ENCODE data around the gene KLK6.

Gene KLK6

GRCh38 chr19:50969413-50969760 is at the start of gene KLK6:
Gene KLK6, minus strand, starts transcription at chr19:50969591. Its CDS starts 1,487 bp downstream, at chr19:50968104.
- in situ Hi-C loops (cut with MboI; ENCODE audit: low sequenced_read_pairs), result no loop called here

- in situ Hi-C loops (cut with MboI; ENCODE audit: low sequenced_read_pairs), result no loop called here
These were observed 49.6 kb upstream of the KLK6 start for GRCh38 chr19:51018745-51019543.

DNA sequence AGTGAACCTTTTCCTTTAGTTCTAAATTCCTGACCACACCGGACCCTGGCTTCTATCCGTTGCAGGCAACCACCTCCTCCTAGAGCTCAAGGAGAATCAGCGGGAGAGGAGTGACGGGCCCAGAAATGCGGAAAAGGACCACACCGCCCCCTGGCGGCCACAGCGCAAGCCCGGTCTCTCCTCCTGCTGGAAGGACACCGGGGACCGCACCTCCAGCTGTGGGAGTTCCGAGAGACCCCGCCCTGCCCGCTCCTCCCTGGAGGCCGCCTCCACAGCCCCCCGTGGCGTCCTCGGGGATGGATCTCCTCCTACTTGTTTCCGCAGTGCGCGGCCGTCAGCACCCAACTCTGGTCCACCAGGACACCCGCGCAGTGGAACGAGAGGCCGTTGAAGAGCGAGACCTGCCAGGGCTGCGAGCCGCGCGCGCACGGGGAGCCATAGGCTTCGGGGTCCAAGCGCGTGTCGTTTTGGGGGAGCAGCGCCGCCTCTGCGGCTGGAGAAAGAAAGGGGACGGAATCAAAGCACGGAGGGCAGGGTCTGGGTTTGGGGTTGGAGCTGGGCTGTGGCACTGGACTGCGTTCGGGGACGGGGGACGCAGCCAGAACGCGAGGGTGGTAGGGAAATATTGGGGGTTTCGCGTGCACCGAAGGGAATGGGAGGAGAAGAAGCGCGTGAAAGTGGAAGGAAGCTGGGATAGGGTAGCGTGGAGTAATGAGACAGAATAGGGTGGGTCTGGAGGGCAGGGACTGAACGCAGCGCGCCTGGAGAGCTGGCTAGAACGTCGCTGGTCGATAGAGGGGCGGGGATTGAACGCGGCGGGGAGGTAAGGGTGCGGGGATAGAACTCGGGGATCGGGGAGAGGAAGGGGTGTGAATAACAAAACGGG is 47.6 kb upstream of the KLK6 start:
- in situ Hi-C loops (cut with MboI; ENCODE audit: low sequenced_read_pairs), result no loop called here

DNA sequence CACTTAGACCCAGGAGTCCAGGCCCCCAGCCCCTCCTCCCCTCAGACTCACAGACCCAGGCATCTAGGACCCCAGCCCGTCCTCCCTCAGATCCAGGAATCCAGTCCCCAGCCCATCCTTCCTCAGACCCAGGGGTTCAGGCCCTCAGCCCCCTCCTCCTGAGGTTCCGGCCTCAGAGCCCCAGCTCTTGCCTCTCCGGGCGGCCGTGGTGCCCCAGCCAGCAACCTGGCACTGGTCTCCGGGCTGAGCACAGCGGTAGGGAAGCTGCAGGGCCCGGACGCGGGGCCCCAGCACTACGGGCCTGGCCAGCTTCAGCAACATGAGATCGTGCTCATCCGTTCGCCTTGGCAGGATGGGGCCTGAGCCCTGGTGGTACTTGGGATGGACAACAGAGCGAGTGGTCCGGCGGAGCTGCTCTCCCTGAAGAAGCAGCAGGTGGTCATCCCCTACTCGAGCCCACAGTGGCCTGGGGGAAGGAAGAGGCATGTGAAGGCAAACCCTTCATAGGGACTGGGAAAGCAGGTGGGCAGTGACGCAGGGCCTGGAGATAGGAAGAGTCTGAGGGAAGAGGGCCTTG is 46.4 kb upstream of the KLK6 start:
- in situ Hi-C loops (cut with MboI; ENCODE audit: low sequenced_read_pairs), result no loop called here

- in situ Hi-C loops (cut with MboI; ENCODE audit: low sequenced_read_pairs), result no loop called here
These were observed 44.9 kb upstream of the KLK6 start for GRCh38 chr19:51014242-51014641.

DNA sequence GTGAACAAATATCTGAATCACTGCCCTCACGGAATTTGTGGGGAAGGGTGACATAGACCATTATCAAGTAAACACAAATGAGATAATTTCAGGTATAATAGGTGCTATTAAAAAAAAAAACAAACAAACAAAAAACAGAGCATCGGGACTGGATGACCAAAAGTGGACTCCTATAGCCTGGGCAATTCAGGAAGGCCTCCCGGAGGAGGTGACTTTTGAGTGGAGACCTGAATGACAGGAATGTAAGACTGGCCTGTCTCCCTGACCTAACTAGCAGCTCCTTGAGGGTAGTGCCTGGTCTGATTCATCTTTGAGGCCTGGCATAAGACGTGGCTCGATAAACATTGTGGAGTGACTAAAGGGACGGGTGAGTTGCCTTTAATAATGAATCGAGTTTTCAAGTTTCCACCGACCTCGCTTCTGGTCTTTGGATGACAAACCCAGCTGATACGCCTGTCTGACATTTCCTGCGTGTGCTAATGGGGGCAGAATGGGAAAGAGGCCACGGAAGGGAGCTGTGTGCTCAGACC is 43.3 kb upstream of the KLK6 start:
- in situ Hi-C loops (cut with MboI; ENCODE audit: low sequenced_read_pairs), result no loop called here

DNA sequence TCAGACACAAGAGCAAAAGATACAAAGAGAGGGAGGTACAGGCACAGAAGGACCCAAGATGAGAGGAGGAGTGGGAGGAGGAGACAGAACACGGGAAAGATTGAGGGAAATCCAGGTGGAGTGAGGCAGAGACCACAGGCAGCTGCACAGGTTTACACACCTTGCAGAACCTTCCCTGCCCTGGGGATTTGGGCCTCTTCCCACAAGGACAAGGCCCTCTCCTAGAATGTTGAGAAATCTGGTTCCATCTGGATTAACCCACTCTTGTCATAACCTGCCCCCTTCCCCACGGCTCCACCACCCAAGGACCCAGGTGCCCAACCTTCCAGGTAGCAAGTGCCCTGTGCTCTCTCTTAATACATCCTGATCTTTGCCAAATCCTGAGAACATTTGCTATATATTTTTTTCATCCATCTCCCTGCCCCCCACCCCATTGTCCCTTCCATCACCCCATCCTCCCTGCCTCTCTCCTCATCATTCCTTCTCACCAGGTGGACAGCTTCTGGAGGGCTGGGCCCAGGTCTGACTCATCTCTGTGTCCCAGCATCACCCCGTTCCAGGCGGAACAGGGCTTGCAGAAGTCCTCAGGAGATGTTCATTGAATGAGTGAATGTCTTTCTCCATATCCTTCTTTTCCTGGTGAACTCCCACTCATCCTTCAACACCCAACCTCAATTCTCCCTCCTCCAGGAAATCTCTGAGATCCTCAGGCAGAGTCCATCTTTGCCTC is 40.8 kb upstream of the KLK6 start:
- in situ Hi-C loops (cut with MboI; ENCODE audit: low sequenced_read_pairs), result no loop called here

DNA sequence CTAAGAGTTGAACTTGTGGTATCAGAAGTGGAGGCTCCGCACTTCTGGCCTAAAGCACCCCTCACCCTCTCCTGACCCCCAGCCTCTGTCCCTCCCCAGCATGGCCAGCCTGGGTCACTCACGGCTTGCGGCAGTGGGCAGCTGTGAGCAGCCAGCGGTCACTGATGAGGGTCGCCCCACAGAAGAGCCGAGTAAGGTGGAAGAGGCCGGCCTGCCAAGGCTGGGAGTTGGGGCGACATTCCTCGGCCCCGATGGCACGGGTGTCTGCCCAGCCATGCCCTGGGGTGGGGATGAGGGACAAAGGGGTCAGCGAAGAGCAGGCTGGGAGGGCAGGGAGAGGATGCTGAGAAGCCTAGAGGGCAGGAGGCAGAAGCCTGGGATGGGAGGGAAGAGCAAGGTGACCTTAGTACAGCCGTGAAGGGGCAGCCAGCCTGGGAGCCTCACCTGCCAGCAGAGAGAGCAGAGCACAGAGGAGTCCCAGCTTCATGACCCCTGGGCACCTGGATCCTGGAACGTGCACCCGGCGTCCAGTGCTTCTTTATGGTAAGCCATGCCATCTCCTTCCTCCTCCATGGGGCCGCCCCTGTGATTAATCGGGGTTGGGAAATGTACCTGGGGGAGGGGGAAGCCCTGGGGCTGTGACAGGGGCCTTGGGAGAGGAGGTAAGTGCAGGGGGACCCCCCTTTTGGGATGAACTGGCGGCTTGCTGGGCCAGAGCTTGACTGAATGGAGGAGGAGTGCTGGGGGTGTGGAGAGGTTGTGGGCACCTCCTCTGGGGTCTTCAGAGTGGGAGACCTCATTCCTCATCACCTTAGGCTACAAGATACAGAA is 39.9 kb upstream of the KLK6 start:
- in situ Hi-C loops (cut with MboI; ENCODE audit: low sequenced_read_pairs), result no loop called here

DNA sequence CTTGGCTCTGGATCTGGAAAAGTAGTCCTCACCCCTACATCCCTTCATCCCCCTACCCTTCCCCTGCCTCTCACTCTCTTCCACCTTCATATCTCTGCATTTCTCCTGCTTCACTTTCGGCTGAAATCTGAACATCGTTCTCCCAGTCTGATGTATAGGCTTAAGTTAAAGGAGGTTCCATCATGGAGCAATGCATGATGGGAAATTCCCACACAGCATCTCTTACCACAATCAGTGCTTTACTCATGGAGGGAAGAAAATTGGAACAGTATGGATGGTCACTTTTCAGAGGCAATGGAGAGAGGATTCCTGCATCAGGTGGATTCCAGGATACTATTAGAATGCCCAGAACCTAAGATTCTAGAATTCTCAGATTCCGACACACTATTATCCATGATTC is 38.1 kb upstream of the KLK6 start:
- in situ Hi-C loops (cut with MboI; ENCODE audit: low sequenced_read_pairs), result no loop called here

- in situ Hi-C loops (cut with MboI; ENCODE audit: low sequenced_read_pairs), result no loop called here
These were observed 37.0 kb upstream of the KLK6 start for GRCh38 chr19:51006406-51006805.

- in situ Hi-C loops (cut with MboI; ENCODE audit: low sequenced_read_pairs), result no loop called here
These were observed 35.9 kb upstream of the KLK6 start for GRCh38 chr19:51005248-51005647.

DNA sequence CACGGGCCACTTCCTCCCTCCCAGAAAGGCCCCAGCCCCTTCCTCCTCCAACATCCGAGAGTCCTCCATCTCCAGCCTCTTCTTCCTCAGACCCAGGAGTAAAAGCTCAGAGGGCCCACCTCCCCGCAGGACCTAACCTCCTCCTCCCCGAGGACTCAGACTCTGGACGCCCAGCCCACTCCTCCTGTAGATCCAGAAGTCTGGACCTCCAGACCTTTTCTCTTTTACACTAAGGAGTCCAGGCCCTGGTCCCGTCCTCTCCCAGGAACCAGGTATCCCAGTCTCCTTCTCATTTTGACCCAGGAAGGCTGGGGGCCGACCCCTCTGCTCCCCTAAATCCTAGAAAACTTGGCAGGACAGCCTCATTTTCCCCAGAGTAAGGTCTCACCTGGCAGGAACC is 33.9 kb upstream of the KLK6 start:
- in situ Hi-C loops (cut with MboI; ENCODE audit: low sequenced_read_pairs), result no loop called here

DNA sequence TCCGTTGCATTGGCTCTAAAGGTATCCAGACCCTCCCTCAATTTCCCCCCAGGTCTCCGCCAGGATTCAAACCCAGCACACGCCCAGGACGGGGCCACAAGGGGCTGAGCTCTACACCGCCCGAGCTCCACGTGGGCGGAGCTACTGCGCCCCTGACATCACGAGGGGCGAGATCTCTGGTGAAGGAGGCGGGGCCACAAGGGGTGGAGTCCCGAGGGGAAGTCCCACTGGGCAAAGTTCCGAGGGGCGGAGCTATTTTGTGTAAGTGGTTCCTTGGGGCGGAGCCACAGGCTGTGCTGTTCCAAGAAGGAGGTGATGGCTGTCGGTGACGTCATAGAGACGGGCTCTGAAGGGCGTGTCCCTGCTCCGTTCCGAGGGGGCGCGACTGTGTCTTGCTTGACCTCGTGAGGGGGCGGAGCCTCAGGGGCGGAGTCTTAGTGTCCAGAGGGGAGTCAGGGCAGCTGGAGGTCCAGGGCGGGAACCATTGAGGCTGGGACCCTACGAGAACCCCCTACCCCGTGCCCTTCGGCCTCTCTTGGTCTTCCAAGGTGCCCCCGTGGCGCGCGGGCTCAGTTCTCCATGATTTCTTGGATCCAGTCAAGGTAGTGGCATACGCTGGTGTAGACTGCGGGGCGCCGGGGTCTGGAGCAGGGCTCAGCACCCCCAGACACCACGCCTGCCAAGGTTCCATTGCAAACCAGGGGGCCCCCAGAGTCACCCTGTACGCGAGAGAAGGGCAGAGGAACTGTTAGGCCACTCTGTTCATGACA is 33.3 kb upstream of the KLK6 start:
- in situ Hi-C loops (cut with MboI; ENCODE audit: low sequenced_read_pairs), result no loop called here

DNA sequence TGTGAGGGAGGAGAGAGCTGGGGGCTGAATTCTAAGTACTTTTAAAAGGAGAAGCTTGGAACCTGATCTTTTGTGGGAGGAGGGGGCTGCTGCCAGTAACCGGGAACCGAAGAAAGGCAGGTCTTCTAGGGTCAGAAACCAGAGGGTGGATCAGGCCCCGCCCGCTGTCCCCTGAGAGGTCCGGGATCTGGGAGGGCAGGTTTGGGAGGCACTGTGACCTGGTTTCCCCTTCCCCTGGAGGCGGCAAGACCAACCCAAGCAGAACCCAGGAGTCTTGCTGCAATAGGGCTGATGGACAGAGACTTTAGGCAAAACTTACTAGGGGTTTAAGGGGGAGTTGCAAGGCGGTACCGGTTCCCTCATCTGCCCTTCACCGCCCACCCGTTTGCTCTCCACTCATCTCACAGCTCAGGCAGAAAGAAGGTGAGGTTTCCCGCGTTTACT is 32.7 kb upstream of the KLK6 start:
- in situ Hi-C loops (cut with MboI; ENCODE audit: low sequenced_read_pairs), result no loop called here

DNA sequence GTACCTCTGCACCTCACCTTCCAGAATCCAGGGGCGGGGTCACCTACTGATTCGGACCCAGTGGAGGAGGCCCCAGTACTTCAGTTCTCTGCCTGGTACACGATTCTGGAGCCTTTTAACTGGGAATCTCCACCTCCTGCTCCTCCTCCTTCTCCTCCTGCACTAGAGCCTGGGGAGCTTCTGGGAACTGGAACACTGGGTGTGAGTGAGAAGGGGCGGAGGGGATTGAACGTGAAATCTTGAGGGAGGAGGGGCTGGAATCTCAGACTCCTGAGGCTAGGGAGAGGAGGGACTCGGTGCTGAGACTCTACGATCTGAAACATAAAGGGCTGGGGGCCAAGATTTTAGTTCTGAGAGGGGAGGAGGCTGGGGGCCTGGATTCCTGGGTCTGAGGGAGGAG is 32.1 kb upstream of the KLK6 start, which contains the start of gene KLK8:
Gene KLK8, minus strand, starts transcription at position 90 of the 400 bp plus-strand sequence. CDS start 437 bp downstream, outside the sequence.
- in situ Hi-C loops (cut with MboI; ENCODE audit: low sequenced_read_pairs), result no loop called here

- in situ Hi-C loops (cut with MboI; ENCODE audit: low sequenced_read_pairs), result no loop called here
These were observed 31.6 kb upstream of the KLK6 start for GRCh38 chr19:51000981-51001380.

- in situ Hi-C loops (cut with MboI; ENCODE audit: low sequenced_read_pairs), result no loop called here
These were observed 31.0 kb upstream of the KLK6 start for GRCh38 chr19:51000426-51000825.

GRCh38 chr19:50998686-50999085 is 29.3 kb upstream of the KLK6 start:
- in situ Hi-C loops (cut with MboI; ENCODE audit: low sequenced_read_pairs), result no loop called here

GRCh38 chr19:50998061-50998460 is 28.7 kb upstream of the KLK6 start:
- in situ Hi-C loops (cut with MboI; ENCODE audit: low sequenced_read_pairs), result no loop called here
